Adrenal gland (tissue), 12 donors: ENCODE measurements around the gene S100A8. TPM values are rescaled to one million over a fixed set of nuclear protein-coding genes. Genes with fewer than 3 reads are reported as not detected.

Experiments
- DNase-seq, 7 donors: peaks; one replicate each; pipeline ENCODE4 v3.0.0-alpha.2; 2019 to 2020
- H3K27ac ChIP-seq, 5 donors: fragments of 200-600 bp; sonication (generic) in 4 of 5; 1 replicate in 3 of 5; 2 replicates in 2 of 5; pipeline versions ENCODE4 v1.5.1 to v1.8.0; 2016 to 2020; ENCODE audit warnings: mild to moderate bottlenecking in 1 of 5
- H3K27me3 ChIP-seq: fragments of 200-600 bp; 2 replicates; pipeline ENCODE4 v1.8.0; 2021
- H3K36me3 ChIP-seq, 2 donors: fragments of 200-600 bp; replicated peaks in 1 of 2; 1 replicate in 1 of 2; 2 replicates in 1 of 2; pipeline versions ENCODE4 v1.5.1 to v1.8.0; 2018 to 2022
- H3K4me1 ChIP-seq, 2 donors: fragments of 200-600 bp; replicated peaks in 1 of 2; 1 replicate in 1 of 2; 2 replicates in 1 of 2; pipeline versions ENCODE4 v1.5.1 to v1.8.0; 2018 to 2021
- H3K4me3 ChIP-seq, 4 donors: fragments of 200-600 bp; sonication (generic) in 3 of 4; one replicate each; pipeline ENCODE4 v1.5.1; 2016 to 2018
- H3K9me3 ChIP-seq, 3 donors: fragments of 200-600 bp; sonication (generic) in 1 of 3; replicated peaks in 1 of 3; 1 replicate in 2 of 3; 2 replicates in 1 of 3; pipeline versions ENCODE4 v1.5.1 to v1.8.0; 2016 to 2021
- CTCF ChIP-seq, 6 experiments: fragments of 450-650 bp in 4 of 6; fragments of 200-600 bp in 2 of 6; sonication (generic) in 1 of 6; IDR thresholded peaks; 1 replicate in 5 of 6; 2 replicates in 1 of 6; pipeline versions ENCODE4 v1.5.1 to v1.8.0; 2016 to 2021; ENCODE audit warnings: antibody characterized with exemption in 6 of 6, mild to moderate bottlenecking in 2 of 6, moderate library complexity in 1 of 6
- POLR2A ChIP-seq, 2 donors: fragments of 450-650 bp; IDR thresholded peaks; one replicate each; pipeline ENCODE4 v1.6.1; 2017; ENCODE audit warnings: antibody characterized with exemption in 2 of 2, mild to moderate bottlenecking in 2 of 2, moderate library complexity in 1 of 2
- WGBS, 4 donors: extraction: QIAGEN DNeasy Blood & Tissue Kit in 2 of 4; methylation state at CpG; one replicate each; pipeline versions ENCODE4 v1.1.5 to v1.1.7; 2013 to 2017; 5-methylcytosine and 5-hydroxymethylcytosine counted together
- intact Hi-C, 2 donors: fragments of 100-400 bp; cut with DNase I; formaldehyde crosslinking; loops; one replicate each; pipeline versions ENCODE4 v1.14.1 to v1.15.0; 2022 to 2023
- polyA plus RNA-seq, 3 donors: library from polyadenylated mRNA; stranded (reverse); fragments of 200-250 nt in 2 of 3; fragments of 350-450 nt in 1 of 3; fragmentation: Illumina TruSeq in 1 of 3; extraction: RNeasy Lipid Tissue Mini Kit (QIAGEN cat#74804) in 1 of 3; gene quantifications; one replicate each; pipeline ENCODE4 v1.2.3, GENCODE V29; 2013 to 2014
- total RNA-seq, 9 donors: library from RNA; depleted of rRNA in 4 of 9; stranded (reverse); fragments of >200 nt in 4 of 9; fragments of 120-200 nt in 1 of 9; fragmentation: NEBNext Ultra II Directional in 1 of 9; extraction: Animal tissue kit (Norgen Biotek cat#: 25700) in 1 of 9; gene quantifications; one replicate each; pipeline versions ENCODE4 v1.1.0 to v1.2.4, GENCODE V29; 2013 to 2023
- donor health status: healthy with polysubstance abuse.
- donor health status: Bipolar disorder and iron deficiency.
- donor health status: DM: yes; HTN: yes; CAD: no.
- donor health status: DM: no; HTN: no; CAD: no.
- donor health status: DM: no; HTN: no; CAD: no.
- donor health status: DM: yes; HTN: yes; CAD: no.

S100A8 gene
- total and polyA plus RNA-seq, 12 donors = 3.4 to 257 (median 58.0) TPM

GRCh38 chr1:153389401-153389800 is 1.5 kb downstream of the S100A8 start:
- Histone ChIP-seq H3K9me3 (no peaks in the 10 kb centered on the region), H3K27me3 (no peaks in the 10 kb centered on the region), H3K36me3 (no peaks in the 10 kb centered on the region)

GRCh38 chr1:153387785-153388184 is 3.1 kb downstream of the S100A8 start:
- no peaks in the 10 kb centered on the region for H3K36me3 ChIP-seq
- intact Hi-C loops = no loop called here
- peaks cover 0 to 3% of the 10 kb centered on the region in 2 donors for H3K4me1 ChIP-seq
- no peak for DNase-seq
- H3K27me3 ChIP-seq = no peaks in the 10 kb centered on the region
- H3K27ac ChIP-seq = no peak overlapping the region
- peaks cover 0 to 2% (median 0%) of the 10 kb centered on the region in 3 donors for H3K9me3 ChIP-seq
- no peak overlapping the region for H3K4me3 ChIP-seq
- 62 to 86% (median 75%) methylated on average over 4 of the region's 4 CpGs for WGBS, 4 donors
- TF ChIP-seq CTCF (IDR thresholded peaks at IDR 0.05) (no peak), POLR2A (IDR thresholded peaks at IDR 0.05) (no peak)

More at GRCh38 chr1:153389401-153389800, 1.5 kb downstream of the S100A8 start:
- TF ChIP-seq POLR2A (IDR thresholded peaks at IDR 0.05) (no peak), CTCF (IDR thresholded peaks at IDR 0.05) (no peak)
- Histone ChIP-seq H3K27ac (no peak overlapping the region), H3K4me1 (peaks cover 0 to 3% of the 10 kb centered on the region in 2 donors), H3K4me3 (no peak overlapping the region)
- intact Hi-C loops = no loop called here
- WGBS, 4 donors = 71 to 100% (median 80%) methylated on average over 1 of the region's 1 CpG
- no peak for DNase-seq

DNA sequence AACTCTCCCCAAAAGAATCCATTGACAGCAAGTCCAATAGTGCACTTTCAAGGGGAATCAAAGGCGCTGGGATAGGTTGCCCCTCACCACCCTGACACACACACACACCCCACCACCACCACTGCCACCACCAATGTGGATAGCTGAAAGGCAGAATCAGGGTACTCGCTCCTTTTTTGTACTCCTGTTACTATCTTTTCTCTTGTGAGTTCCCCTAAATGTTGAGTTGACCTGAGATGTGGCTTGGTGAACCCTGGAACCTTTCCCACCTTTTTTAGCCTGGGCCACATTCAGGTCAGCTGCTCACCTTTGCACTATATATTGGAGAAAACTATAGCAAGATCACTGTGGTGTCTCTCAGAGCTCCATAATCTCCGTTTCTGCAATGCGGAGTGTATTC is 3.9 kb downstream of the S100A8 start:
- 77 to 86% (median 80%) methylated on average over 4 of the region's 4 CpGs for WGBS, 4 donors
- peaks cover 0 to 3% of the 10 kb centered on the region in 2 donors for H3K4me1 ChIP-seq
- no peak for TF ChIP-seq CTCF (IDR thresholded peaks at IDR 0.05)
- no peak for TF ChIP-seq POLR2A (IDR thresholded peaks at IDR 0.05)
- intact Hi-C loops = no loop called here
- DNase-seq = no peak
- no peaks in the 10 kb centered on the region for H3K36me3 ChIP-seq
- no peaks in the 10 kb centered on the region for H3K27me3 ChIP-seq
- peaks cover 0 to 5% (median 0%) of the 10 kb centered on the region in 3 donors for H3K9me3 ChIP-seq
- peak overlapping the region in 1 of 5 donors; percentile 29 for H3K27ac ChIP-seq
- no peak overlapping the region for H3K4me3 ChIP-seq

DNA sequence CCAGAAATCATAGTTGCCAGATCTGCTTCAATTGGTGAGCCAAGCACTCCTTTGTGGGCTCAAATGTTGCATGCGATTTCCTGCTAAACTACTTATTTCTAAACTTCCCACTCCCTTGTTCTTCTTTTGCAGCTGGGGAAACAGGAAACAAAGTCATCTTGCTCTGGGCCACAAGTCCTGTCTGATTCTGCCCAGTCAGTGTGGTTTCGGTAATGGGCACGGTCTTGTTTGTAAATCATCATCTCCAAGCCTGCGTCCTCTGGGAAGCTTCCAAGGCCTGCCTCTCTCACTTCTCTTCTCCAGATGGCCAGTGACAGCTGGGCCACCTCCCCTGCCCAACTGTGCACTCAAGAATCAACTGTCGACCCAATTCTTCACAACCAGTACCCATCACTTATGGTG is 4.4 kb downstream of the S100A8 start:
- intact Hi-C loops = no loop called here
- peak overlapping the region in 1 of 5 donors; percentile 58 for H3K27ac ChIP-seq

More for the DNA sequence above, 4.4 kb downstream of the S100A8 start:
- Histone ChIP-seq H3K4me1 (peaks cover 0 to 3% of the 10 kb centered on the region in 2 donors), H3K9me3 (peaks cover 0 to 5% (median 0%) of the 10 kb centered on the region in 3 donors), H3K4me3 (no peak overlapping the region), H3K27me3 (no peaks in the 10 kb centered on the region), H3K36me3 (no peaks in the 10 kb centered on the region)
- no peak for TF ChIP-seq CTCF (IDR thresholded peaks at IDR 0.05)
- TF ChIP-seq POLR2A (IDR thresholded peaks at IDR 0.05) = no peak
- peak; percentile 37 to 76 (median 52) for DNase-seq
- 67 to 76% (median 73%) methylated on average over 5 of the region's 5 CpGs for WGBS, 4 donors
